ENCODE results near the gene CASP8.

The CASP8 gene

DNA sequence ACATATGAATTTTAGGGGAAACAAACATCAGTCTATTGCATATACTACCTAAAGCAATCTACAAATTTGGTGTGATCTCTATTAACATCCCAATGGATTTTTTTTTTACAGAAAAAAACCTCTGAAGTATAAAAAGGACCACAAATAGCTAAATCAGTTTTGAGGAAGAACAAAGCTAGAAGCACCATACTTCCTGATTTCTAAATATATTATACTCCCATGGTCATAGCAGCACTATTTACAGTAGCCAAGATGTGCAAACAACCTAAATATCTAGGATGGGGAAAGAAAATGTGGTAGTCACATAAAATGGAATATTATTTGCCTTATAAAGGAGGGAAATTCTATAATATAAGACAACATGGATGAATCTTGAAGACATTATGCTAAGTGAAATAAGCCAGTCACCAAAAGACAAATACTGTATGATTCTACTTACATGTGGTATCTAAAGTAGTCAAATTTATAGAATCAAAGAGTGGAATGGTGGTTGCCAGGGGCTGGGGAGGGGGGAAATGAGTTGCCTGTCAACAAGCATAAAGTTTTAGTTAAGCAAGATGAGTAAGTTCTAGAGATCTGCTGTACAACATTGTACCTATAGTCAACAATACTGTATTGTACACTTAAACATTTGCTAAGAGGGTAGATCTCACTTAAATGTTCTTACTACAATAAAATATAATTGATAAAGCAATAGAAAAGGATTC lies 17.6 kb upstream of the CASP8 start:
- no peak for DNase-seq

DNA sequence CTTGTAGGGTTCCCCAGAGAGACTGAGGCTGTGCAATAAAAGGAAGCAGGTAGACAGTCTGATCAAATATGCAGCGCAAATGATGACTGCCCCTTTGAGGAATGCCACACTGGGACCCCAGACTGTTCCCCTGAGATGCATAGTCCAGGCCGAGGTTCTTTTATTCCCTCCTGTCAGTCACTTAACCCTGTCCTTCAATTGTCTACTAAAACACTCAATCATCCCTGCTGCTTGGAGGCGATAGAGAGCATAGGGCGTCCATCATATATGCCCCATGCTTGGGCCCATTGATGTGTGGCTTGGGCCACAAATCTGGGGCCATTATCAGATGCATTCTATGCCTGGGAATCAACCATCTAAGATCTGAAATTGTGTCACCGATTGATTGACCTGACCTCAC lies 15.5 kb upstream of the CASP8 start:
- DNase-seq, result no peak

DNA sequence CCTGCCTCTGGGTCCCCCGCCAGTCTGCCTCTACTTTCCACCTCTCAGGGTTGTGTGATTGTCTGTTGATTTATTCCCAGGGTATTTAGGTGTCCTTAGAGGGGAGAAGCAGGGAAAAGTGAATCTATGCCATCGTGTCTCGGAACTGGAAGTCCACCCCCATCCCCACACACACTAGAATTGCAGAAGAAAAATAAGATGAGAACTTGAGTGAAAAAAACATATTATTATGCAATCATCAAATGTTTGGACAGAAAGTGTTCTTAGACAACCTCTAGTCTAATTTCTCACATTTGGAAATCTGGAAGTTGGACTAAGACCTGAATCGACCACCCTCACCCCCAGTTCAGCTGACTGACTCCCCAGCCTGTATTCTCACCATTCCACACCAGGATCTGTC lies 14.1 kb upstream of the CASP8 start:
- no peak for DNase-seq

DNA sequence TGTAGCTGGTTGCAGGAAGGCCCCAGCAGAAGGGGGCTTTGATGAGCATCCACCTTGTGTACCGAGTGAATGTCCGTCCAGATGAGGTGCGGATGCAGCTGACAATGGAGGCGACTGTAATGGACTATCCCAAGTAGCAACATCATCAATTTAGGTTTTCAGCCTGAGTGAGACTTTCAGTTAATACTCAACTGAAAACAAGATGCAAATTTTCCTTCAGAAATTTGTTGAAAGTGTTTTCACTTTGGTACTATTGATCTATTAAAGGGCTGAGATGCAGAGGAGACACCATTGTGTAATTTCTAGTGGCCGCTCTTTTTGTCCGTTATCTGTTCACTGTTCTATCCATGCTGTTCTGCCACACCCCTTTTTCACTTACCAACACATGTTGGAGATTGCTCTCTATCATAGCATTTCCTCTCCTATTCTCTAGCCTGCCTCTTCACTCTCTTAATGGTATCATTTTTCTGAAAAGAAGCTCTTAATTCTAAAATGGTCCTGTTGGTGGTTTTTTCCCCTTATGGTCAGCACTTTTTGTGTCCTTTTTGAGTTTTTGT lies 12.0 kb upstream of the CASP8 start:
- DNase-seq, result no peak

DNA sequence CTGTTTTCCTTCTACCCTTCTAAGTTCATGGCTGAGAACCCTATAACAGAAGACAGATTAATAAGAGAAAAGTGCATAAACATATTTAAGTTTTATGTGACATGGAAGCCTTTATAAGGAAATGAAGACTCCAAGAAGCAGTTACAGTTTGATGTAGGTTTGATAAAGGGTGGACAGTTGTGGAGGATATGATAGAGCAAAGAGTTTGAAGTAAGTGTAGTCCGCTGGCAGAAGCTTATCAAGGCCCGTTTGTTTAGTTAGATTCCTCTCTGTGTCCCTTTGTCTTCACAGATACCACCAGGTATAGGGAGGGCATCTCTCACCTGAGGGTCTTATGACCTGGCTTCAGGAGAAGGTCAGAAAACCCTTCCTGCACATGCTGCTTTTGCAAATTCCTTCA lies 10.4 kb upstream of the CASP8 start:
- DNase-seq, result no peak

DNA sequence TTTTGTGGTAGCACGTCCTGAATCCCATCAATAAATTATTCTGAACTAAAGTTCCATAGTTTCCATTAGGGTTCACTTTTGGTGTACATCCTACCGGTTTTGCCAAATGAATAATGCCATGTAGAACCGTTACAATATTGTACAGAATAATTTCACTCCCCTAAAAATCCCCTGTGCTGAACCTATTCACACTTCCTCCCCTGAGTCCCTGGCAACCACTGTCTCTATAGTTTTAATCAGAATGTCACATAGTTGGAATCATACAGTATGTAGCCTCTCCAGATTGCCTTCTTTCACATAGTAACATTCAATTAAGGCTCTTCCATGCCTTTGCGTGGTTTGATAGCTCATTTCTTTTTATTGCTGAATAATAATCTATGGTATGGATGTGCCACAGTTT lies 9.6 kb upstream of the CASP8 start:
- DNase-seq, result no peak

DNA sequence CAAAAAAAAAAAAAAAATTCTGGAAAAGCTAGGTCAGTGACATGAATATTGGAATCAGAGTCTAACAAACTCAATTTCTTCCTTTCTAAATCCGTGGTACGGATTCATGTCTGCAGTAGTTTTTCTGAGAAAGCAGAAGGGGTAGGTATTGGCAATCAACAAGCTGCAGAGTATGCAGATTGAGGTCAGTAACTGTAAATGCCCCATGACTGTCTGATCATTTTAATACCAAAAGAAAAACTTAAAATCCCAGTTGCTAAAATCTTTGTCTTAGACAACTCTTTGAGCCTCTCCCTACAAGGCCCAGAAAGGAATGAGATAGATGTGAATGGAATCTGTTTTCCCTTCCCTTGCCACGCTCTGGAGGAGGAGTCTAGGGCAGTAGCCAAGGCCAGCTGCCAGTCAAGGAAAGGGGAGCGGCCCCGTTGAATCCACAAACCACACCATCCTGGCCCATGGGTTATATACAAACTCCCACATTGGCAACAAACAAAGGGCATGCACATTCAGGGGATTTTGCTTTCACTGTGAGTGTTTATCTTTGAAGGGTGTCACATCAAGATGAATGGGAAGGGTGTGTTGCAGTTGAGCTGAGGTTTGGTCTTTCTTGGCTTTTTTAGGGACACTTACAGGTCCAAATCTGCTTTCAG lies 6.1 kb upstream of the CASP8 start:
- DNase-seq, result peak; percentile 69

DNA sequence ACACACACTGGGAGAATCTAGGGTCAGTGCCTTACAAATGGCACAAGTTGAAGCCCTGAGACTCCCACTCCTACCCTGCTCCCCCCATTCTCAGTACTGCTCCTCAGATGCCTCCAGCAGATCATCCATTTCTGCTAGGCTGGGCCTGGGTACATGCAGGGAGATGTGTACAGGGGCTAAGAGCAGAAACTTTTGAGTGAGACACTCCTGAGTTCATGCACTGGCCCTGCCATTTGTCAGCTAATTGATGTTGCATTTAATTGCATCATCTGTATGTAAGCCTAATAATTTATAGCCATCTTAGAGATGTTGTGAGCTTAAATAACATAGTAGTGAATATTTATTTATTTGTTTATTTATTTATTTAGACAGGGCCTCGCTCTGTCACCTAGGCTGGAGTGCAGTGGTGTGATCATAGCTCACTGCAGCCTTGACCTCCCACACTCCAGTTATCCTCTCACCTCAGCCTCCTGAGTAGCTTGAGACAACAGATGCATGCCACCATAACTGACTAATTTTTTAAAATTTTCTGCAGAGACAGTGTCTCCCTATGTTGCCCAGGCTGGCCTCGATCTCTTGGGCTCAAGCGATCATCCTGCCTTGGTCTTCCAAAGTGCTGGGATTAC lies 4.8 kb upstream of the CASP8 start:
- DNase-seq, result peak; percentile 51

DNA sequence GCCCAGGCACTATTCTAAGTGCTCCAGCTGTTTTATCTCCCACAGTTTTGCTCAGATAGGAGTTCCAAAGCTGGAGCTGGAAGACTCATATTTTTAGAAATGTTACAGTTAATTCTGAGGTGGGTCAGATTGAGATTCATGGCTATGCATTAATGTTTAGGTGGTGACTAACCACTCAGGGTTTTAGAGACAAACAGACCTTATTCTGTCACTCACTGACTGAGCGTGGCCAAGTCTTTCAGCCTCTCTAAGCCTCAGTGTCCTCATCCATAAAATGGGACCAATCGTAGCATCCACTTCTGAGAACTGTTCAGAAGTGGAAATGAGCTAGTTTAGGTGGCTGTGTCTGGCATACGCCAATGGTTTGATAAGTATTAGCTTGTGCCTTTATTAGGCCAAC lies 4.3 kb upstream of the CASP8 start:
- DNase-seq, result peak; percentile 68

DNA sequence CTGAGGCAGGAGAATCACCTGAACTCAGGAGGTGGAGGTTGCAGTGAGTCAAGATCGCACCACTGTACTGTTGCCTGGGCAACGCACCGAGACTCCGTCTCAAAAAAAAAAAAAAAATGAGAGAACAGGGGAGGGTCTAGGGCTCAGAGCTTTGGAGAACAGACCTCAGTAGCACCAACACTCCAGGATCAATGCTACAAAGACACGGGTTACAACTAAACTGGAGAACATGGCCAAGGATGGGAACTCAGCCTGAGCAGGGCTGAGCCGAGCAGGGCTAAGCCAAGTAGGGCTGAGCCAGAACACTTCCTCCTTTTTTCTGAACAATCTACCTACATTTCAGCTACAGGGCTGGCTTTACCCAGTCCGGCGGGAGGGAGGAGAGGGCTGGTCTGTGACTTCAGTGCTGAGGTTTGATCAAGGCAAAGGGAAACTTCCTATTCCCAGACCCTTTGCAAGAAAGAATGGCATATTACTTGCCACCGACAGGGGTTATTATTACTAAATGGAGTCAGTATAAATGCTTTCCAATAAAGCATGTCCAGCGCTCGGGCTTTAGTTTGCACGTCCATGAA lies 2.9 kb upstream of the CASP8 start:
- DNase-seq, result no peak

DNA sequence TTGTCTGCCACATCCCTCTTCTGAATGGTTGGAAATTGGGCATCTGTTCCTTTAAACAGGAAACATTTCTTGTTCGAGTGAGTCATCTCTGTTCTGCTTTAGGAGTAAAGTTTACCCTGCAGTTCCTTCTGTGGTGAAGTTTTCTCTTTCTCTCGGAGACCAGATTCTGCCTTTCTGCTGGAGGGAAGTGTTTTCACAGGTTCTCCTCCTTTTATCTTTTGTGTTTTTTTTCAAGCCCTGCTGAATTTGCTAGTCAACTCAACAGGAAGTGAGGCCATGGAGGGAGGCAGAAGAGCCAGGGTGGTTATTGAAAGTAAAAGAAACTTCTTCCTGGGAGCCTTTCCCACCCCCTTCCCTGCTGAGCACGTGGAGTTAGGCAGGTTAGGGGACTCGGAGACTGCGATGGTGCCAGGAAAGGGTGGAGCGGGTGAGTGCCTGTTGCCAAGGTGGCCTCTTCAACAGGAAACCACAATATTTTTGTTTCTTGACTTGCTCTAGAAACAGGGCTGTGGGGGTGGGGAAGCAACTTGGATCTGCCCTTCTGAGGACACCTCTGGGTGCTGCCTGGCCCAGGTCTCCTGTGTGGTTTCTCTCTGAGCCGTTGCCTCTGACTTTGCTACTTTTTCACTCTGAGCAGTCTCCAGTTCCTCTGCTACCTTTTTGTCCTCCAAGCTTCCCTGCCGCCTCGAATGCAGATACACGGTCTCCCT lies 2.2 kb upstream of the CASP8 start:
- peak; percentile 74 for DNase-seq

DNA sequence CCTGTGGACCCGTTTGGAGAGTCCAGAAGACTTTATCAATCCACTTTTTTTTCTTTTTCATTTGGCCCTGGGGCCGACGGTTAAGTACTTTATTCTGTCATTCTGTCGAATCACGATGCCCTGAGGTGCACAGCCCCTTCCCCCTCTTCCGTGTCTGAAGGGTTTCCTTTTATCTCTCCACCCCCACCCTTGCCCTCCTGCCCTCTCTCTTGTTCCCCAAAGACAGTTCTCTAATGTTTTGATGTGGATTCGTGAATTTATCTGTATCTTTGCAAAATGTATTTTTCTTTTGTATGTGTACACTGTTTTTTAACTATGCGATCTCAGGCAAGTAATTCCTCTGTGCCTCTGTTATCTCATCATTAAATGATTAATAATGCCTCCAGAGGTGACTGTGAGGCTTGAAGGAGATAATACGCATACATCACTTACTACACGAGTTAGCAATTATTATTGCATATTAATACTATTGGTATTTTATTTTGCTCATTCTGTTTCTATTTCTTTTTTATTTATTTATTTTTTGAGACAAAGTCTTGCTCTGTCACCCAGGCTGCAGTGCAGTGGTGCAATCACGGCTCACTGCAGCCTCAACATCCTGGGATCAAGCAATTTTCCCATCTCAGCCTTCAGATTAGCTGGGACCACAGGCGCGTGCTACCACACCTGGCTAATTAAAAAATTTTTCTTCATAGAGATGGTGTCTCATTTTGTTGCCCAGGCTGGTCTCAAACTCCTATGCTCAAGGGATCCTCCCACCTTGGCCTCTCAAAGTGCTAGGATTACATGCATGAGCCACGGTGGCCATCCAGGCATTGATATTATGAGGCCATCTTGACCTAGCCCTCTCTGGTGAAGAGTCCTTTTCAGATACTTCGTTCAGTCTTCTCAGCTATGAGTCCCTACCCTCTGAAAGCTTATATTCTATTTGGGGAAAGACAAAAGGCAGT lies 1.4 kb upstream of the CASP8 start:
- DNase-seq, result no peak

DNA sequence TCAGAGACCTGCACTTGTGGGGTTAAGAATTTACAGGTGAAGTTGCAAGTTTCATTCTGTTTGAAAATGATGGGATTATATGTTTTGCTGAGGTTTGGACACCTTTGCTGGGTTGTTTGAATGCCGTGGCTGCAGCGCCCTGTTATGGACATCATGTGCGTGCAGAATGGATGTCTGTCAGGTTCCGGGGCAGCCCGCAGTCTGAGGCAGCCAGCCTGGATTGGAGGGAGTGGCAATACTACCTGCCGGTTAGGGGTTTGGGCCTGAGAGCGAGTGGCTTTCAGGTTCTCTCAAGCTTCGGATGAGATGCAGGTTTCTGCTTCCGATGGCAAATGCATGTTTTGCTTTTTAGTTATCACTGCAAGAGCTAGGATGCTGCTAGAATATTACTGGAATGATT lies 1.1 kb downstream of the CASP8 start:
- DNase-seq, result no peak

DNA sequence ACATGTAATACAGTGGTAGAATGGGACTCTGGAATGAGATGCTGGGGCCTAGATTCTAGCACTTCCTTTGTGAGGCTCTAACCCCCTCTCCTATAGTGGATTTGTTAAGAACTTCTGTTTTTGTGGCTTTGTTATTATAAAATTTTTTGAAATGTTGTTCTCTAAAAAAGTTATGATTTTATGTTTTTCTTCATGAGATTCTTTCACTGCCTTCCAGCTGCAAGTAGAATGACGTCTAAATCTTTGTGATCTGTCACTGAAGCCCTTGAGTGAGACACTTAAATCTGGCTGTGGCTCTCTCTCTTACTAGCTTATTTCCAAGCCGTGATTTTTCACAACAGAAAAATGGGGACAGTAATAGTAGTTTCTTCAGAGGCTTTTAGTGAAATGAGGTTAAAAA lies 1.6 kb downstream of the CASP8 start:
- DNase-seq, result peak; percentile 13

DNA sequence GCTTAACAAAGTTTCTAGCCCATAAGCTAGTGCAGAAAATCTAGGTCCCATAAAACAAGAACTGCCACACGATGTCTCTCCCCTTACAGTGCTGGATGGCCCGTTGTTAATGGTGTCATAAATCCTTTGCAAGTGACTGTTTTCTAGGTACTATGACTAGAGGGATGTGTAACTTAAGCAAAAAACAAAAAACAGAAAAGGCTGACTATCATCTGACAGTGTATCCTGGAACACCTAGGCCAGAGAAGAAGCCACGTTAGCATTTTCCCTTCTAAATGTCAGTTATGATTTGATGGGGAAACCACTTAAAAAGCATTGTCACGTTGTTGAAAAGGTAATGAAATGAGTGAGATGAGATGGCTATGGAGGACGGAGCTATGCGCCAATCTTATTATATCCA lies 2.4 kb downstream of the CASP8 start:
- DNase-seq, result no peak

DNA sequence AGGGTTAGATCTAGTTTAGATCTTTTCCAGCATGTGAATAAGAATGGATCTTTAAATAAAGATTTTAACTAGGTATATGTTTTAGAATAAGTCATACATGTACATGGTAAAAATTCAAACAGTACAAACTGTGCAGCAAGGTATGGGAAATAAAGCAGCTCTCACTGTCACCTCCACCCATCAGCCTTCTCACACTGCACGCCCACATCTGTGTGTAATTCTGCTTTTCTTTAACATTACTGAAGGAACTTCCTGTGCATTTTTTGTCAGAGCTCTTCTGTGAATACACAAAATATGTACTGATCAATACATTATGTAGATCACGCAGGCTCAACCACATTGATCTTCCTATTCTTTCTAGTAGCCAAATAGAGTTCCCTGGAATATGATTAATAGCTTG lies 3.4 kb downstream of the CASP8 start:
- no peak for DNase-seq

DNA sequence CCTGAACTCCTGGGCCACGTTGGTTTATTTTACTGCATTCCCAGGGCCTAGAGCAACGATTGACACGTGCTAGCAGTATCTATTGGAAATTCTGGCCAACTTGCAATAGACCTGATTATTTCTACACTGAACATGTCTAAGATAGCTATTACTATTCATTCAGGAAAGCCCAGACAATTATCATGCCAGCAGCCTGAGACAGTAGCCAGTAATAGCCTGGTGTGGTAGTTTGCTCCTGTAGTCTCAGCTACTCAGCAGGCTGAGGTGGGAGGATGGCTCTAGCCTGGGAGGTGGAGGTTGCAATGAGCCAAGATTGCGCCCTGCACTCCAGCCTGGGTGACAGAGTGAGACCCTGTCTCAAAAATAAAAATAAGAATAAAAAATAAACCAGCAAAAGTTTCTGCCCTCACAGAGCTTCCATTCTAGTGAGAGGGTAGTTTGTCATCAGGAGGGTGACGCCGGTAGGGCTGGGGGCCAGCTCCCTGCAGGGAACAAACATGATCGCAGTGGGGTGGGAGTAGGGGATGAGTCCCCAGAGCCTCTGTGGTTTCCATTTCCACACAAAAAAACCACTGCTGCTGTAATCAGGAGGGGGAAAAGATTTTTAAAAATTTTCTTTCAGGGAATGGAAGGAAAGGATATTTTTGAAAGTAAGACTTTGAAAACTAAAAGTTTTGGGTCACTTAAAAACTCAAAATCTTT lies 4.3 kb downstream of the CASP8 start:
- DNase-seq, result no peak

DNA sequence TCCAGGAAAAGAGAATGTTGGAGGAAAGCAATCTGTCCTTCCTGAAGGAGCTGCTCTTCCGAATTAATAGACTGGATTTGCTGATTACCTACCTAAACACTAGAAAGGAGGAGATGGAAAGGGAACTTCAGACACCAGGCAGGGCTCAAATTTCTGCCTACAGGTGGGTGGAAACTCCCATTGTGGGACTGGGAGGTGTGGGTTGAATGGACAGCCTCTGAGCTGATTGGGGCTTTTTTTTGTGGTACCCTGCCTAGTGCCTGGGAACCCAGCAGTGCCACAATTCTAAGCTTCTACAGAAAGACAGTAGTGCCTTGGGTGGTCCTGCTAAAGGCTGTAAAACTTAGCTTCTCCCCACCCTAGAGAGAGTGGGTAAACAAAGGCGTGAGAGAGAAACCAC lies 6.3 kb downstream of the CASP8 start:
- DNase-seq, result no peak

DNA sequence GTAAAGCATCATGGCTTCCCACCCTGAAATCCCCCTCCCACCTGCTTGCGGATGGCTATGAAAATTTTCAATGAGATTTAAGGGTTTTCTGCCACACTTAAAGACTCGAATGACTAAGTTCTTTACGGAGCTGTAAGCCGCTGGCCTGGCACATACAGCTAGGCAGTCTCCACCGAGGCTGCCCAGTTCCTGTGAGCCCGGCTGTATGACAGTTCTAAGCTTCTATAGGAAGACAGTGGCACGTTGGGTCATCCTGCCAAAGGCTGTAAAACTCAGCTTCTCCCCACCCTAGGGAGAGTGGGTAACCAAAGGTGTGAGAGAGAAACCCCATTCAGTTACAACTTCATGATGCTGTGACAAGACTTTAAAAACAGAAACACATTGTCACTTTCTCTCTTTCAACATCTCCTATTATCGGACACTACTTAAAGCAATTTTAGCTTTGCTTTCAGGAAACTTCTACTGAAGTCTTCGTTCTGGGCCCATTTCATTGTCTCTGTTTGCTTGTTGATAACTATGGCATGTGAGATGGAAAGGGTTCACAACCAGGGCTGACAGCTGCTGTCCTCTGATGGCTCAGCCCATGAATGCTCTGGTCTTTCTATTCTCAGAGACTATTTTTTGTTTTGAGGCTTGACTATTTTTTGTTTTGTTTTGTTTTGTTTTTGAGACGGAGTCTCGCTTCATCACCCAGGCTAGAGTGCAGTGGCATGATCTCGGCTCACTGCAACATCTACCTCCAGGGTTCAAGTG lies 7.1 kb downstream of the CASP8 start:
- DNase-seq, result no peak

DNA sequence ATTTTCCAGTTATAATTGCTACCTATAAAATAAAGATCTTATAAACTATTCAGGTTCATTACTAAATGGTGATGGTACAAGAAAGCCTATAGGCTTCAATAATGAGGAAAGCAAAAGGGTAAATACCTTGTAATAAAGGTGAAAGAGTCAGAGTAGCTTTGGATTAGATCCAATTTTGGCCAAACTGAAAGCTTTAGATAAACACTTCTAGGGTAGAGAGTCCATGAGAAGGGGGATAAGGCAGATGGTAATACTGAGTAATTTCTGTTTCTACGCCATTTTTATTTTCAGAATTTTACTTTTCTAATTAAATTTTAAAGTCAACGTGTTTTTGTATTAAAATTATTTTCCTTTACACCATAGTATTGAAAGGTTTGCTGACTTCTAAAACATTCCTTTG lies 9.4 kb downstream of the CASP8 start:
- no peak for DNase-seq

Data from fibroblast of skin of abdomen (primary cell).